B cell (primary cell): ENCODE measurements around the gene CNGB1. TPM values are rescaled to one million over a fixed set of nuclear protein-coding genes. Genes with fewer than 3 reads are reported as not detected.

Source experiments
- ATAC-seq: fragments of 200-7000 bp; cut with Tn5 transposase; one replicate; pipeline ENCODE4 v1.10.0; 2021; ENCODE audit warnings: low read depth, mild to moderate bottlenecking, moderate number of reproducible peaks, moderate library complexity
- CTCF ChIA-PET: fragments of 350-600 bp; sonication (Branson Sonifier 250); formaldehyde crosslinking; loops from one replicate; lab custom pipeline; 2021; ENCODE audit warnings: antibody characterized with exemption, inconsistent platforms; lab: Charles Lee
- POLR2A ChIA-PET: fragments of 350-600 bp; sonication (Branson Sonifier 250); formaldehyde crosslinking; loops from one replicate; lab custom pipeline; 2021; ENCODE audit warnings: antibody characterized with exemption; lab: Charles Lee
- DNase-seq: peaks from one replicate; pipeline ENCODE4 v3.0.0; 2013
- H2AFZ ChIP-seq: 2 replicates; pipeline ENCODE4 v1.6.1; 2012; ENCODE audit warnings: mild to moderate bottlenecking, low read depth, low read length; ENCODE audit not compliant: insufficient read depth, poor library complexity, severe bottlenecking
- H3K27ac ChIP-seq, 2 donors: 1 replicate in 1 of 2; 2 replicates in 1 of 2; pipeline ENCODE4 v1.5.1; 2012 to 2013; ENCODE audit warnings: low read length in 2 of 2, mild to moderate bottlenecking in 2 of 2, moderate library complexity in 1 of 2
- H3K27me3 ChIP-seq, 4 experiments: fragments of 200-600 bp in 1 of 4; sonication (generic) in 1 of 4; replicated peaks in 1 of 4; 1 replicate in 2 of 4; 2 replicates in 2 of 4; pipeline versions ENCODE4 v1.6.1 to v1.7.0; 2013 to 2016; ENCODE audit warnings: low read length in 3 of 4, mild to moderate bottlenecking in 2 of 4, mixed read lengths in 1 of 4, moderate library complexity in 1 of 4; ENCODE audit not compliant: insufficient read depth in 4 of 4, control insufficient read depth in 3 of 4; ENCODE audit errors: control extremely low read depth in 1 of 4
- H3K36me3 ChIP-seq, 2 experiments: replicated peaks in 1 of 2; 1 replicate in 1 of 2; 2 replicates in 1 of 2; pipeline versions ENCODE4 v1.6.1 to v1.7.1; 2013; ENCODE audit warnings: low read length in 1 of 2; ENCODE audit not compliant: insufficient read depth in 2 of 2, control insufficient read depth in 1 of 2; ENCODE audit errors: control extremely low read depth in 1 of 2, extremely low read depth in 1 of 2
- H3K4me1 ChIP-seq, 2 donors: fragments of 200-600 bp in 1 of 2; sonication (generic) in 1 of 2; 1 replicate in 1 of 2; 2 replicates in 1 of 2; pipeline versions ENCODE4 v1.5.1 to v1.6.1; 2013 to 2017; ENCODE audit warnings: low read length in 2 of 2; ENCODE audit not compliant: control insufficient read depth in 2 of 2, insufficient read depth in 2 of 2
- H3K4me2 ChIP-seq: replicated peaks from 2 replicates; pipeline ENCODE3; 2012; ENCODE audit warnings: mild to moderate bottlenecking, low read depth, low read length; ENCODE audit not compliant: poor library complexity, severe bottlenecking
- H3K4me3 ChIP-seq, 5 experiments: fragments of 200-600 bp in 1 of 5; sonication (generic) in 1 of 5; 1 replicate in 3 of 5; 2 replicates in 2 of 5; pipeline versions ENCODE4 v1.5.1 to v1.7.0; 2011 to 2016; ENCODE audit warnings: low read length in 4 of 5, mild to moderate bottlenecking in 4 of 5, low read depth in 2 of 5, control low read depth in 1 of 5, moderate library complexity in 1 of 5; ENCODE audit not compliant: insufficient read depth in 1 of 5; ENCODE audit errors: control extremely low read depth in 1 of 5, extremely low read depth in 1 of 5
- H3K79me2 ChIP-seq: fragments of 200-600 bp; sonication (generic); one replicate; pipeline ENCODE4 v1.6.0; 2016; ENCODE audit warnings: low read length; ENCODE audit not compliant: control insufficient read depth, insufficient read depth
- H3K9ac ChIP-seq: fragments of 200-600 bp; sonication (generic); 2 replicates; pipeline ENCODE4 v1.6.1; 2017; ENCODE audit warnings: mild to moderate bottlenecking, low read length, moderate library complexity
- H3K9me3 ChIP-seq, 3 donors: one replicate each; pipeline versions ENCODE4 v1.6.1 to v1.7.1; 2013; ENCODE audit warnings: low read length in 2 of 3; ENCODE audit not compliant: control insufficient read depth in 2 of 3, insufficient read depth in 1 of 3; ENCODE audit errors: control extremely low read depth in 1 of 3
- H4K20me1 ChIP-seq: 2 replicates; pipeline ENCODE4 v1.6.0; 2012; ENCODE audit warnings: mild to moderate bottlenecking, low read length; ENCODE audit not compliant: insufficient read depth, control insufficient read depth, poor library complexity, severe bottlenecking
- H3K27ac Mint-ChIP-seq: one replicate; pipeline ENCODE4 v1.8.0; 2021; ENCODE audit warnings: mixed read lengths
- H3K27me3 Mint-ChIP-seq: one replicate; pipeline ENCODE4 v1.8.0; 2021; ENCODE audit warnings: mixed read lengths
- H3K4me1 Mint-ChIP-seq: one replicate; pipeline ENCODE4 v1.8.0; 2021; ENCODE audit warnings: mixed read lengths
- H3K4me3 Mint-ChIP-seq: one replicate; pipeline ENCODE4 v1.8.0; 2021; ENCODE audit warnings: mixed read lengths
- H3K9me3 Mint-ChIP-seq: one replicate; pipeline ENCODE4 v1.8.0; 2022; ENCODE audit warnings: mixed read lengths; ENCODE audit not compliant: insufficient read depth
- EZH2 ChIP-seq: IDR thresholded peaks from 2 replicates; pipeline ENCODE4 v1.6.1; 2012; ENCODE audit warnings: borderline replicate concordance, low read depth, mild to moderate bottlenecking, moderate library complexity, low read length; ENCODE audit not compliant: insufficient read depth, poor library complexity, severe bottlenecking
- WGBS: methylation state at CpG from one replicate; pipeline ENCODE4 v1.1.5; 2013; ENCODE audit warnings: missing lambda C conversion rate; ENCODE audit not compliant: insufficient coverage; 5-methylcytosine and 5-hydroxymethylcytosine counted together
- intact Hi-C: fragments of 100-400 bp; cut with micrococcal nuclease; formaldehyde crosslinking; loops from one replicate; pipeline ENCODE4 v1.10.0; 2022
- polyA plus RNA-seq: library from polyadenylated mRNA; depleted of rRNA; stranded (reverse); fragments of >200 nt; gene quantifications from 2 replicates; pipeline ENCODE4 v1.2.3, GENCODE V29; 2012
- total RNA-seq, 2 donors: library from RNA; stranded (reverse); fragments of 120-200 nt in 1 of 2; gene quantifications; 1 replicate in 1 of 2; 2 replicates in 1 of 2; pipeline versions ENCODE4 v1.2.3 to v1.2.4, GENCODE V29; 2013 to 2022
- TF ChIP-seq, protein P1 (sequence below): fragments of 200-600 bp; IDR thresholded peaks from one replicate; pipeline ENCODE4 v1.8.0; 2022; ENCODE audit warnings: antibody characterized with exemption, mild to moderate bottlenecking

CNGB1 gene
- total and polyA plus RNA-seq, 2 donors (not counting 1 experiment from before 2014, with no cell fraction given): not detected

DNA sequence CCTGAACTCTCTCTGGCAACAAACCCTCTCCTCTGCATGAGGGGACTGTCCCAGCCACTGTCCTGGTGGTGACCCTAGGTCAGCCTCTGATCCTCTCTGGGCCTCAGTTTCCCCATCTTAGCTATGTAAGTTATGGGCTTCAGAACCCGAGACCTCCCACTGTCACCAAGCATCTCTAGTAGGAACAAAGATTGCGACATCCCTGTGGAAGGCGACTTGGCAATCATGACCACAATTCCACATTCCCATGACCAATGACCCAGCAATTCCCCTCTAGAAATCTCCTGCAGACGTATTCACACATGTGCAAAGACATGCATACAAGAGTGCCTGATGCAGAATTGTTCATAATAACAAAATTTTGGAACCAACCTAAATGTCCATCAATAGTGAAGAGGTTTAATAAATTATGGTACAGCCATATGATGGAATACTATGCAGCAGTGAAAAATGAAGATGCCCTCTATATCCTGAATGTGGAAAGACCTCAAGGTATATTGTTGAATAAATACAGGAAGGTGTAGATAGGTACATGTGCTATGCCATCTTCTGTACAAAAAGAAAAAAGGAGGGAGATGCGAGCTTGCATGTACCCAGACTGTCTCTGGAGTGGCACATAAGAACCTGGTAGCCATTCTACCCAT lies 21.2 kb downstream of the CNGB1 start:
- WGBS: 90% methylated on average over 4 of the region's 5 CpGs
- TF ChIP-seq, protein P1, sequence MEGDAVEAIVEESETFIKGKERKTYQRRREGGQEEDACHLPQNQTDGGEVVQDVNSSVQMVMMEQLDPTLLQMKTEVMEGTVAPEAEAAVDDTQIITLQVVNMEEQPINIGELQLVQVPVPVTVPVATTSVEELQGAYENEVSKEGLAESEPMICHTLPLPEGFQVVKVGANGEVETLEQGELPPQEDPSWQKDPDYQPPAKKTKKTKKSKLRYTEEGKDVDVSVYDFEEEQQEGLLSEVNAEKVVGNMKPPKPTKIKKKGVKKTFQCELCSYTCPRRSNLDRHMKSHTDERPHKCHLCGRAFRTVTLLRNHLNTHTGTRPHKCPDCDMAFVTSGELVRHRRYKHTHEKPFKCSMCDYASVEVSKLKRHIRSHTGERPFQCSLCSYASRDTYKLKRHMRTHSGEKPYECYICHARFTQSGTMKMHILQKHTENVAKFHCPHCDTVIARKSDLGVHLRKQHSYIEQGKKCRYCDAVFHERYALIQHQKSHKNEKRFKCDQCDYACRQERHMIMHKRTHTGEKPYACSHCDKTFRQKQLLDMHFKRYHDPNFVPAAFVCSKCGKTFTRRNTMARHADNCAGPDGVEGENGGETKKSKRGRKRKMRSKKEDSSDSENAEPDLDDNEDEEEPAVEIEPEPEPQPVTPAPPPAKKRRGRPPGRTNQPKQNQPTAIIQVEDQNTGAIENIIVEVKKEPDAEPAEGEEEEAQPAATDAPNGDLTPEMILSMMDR: no peak
- no peak for TF ChIP-seq EZH2
- Histone ChIP-seq H3K27me3 (no peaks in the 10 kb centered on the region), H3K4me3 (no peak overlapping the region), H4K20me1 (no peaks in the 10 kb centered on the region), H3K9me3 (peaks cover 0 to 6% (median 0%) of the 10 kb centered on the region in 3 donors), H3K36me3 (no peaks in the 10 kb centered on the region), H3K4me1 (no peaks in the 10 kb centered on the region), H3K79me2 (no peaks in the 10 kb centered on the region), H3K9ac (no peak overlapping the region), H3K27ac (no peak overlapping the region), H3K4me2 (no peak overlapping the region), H2AFZ (no peak overlapping the region)
- no peak overlapping the region for H3K4me3 Mint-ChIP-seq
- DNase-seq: no peak
- peaks cover 7% of the 10 kb centered on the region for H3K27me3 Mint-ChIP-seq
- H3K27ac Mint-ChIP-seq: no peak overlapping the region
- H3K4me1 Mint-ChIP-seq: no peaks in the 10 kb centered on the region
- no peak for ATAC-seq
- no peaks in the 10 kb centered on the region for H3K9me3 Mint-ChIP-seq
- POLR2A ChIA-PET: no interaction called here
- CTCF ChIA-PET: no interaction called here
- intact Hi-C loops: no loop called here

DNA sequence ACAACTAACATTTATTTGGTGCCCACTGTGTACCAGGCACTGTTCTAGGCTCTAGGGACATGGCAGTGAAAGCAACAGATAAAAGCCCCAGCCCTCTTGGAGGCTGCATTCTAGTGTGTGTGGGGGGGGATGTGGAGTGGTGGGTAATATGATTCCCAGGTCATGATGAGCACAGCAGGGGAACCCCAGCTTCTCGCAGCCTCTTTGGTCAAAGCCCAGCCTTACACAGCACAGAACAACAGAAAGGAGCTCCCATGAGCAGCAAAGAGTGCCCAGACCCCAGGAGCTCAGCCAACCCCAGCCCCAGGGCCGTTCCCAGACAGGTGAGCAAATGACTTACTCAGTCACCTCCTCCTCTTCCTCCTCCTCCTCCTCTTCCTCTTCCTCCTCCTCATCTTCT lies 21.9 kb downstream of the CNGB1 start:
- H3K4me3 Mint-ChIP-seq: no peak overlapping the region

More for the DNA sequence above, 21.9 kb downstream of the CNGB1 start:
- intact Hi-C loops: no loop called here
- no peaks in the 10 kb centered on the region for H3K4me1 Mint-ChIP-seq
- ATAC-seq (no peak), DNase-seq (no peak)
- peaks cover 8% of the 10 kb centered on the region for H3K27me3 Mint-ChIP-seq
- Histone ChIP-seq H3K4me1 (no peaks in the 10 kb centered on the region), H3K36me3 (no peaks in the 10 kb centered on the region), H3K4me3 (no peak overlapping the region), H3K4me2 (no peak overlapping the region), H3K9me3 (peaks cover 0 to 6% (median 0%) of the 10 kb centered on the region in 3 donors), H3K27me3 (no peaks in the 10 kb centered on the region), H4K20me1 (no peaks in the 10 kb centered on the region), H3K79me2 (no peaks in the 10 kb centered on the region), H3K27ac (no peak overlapping the region), H3K9ac (no peak overlapping the region), H2AFZ (no peak overlapping the region)
- 67% methylated on average over 2 of the region's 2 CpGs for WGBS
- ChIA-PET POLR2A (no interaction called here), CTCF (no interaction called here)
- TF ChIP-seq EZH2: no peak
- TF ChIP-seq, protein P1: no peak
- H3K27ac Mint-ChIP-seq: no peak overlapping the region
- no peaks in the 10 kb centered on the region for H3K9me3 Mint-ChIP-seq
